ENCODE measurements around the gene NDC80. TPM values are rescaled to one million over a fixed set of nuclear protein-coding genes. Genes with fewer than 3 reads are reported as not detected.
A peak's percentile ranks its signal among the peaks of the same experiment; 100 is the strongest.

The NDC80 gene
- total RNA-seq, 1 experiment from 2014 or later = 89.2 TPM

DNA sequence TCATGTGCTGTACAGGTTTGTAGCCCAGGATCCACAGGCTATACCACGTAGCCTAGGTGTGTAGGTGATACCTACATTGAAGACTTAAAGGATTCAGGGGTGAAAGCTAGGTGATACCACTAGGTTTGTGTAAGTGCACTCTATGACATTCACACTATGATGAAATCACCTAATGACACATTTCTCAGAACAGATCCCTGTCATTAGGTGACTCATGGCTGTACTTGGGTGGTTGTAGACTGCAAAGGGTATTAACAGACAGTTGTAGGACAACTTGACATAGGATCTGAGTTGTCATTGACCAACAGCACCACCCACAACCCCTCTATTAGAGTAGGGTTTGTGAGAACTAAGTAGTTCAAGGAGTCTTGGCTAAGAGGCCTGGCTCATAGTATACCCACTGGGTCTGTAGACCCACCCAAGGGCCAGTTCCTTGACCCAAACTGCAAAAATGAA is 56.5 kb downstream of the NDC80 start:
- Histone ChIP-seq H3K79me2 (ENCODE audit: low read depth) (no peaks in the 10 kb centered on the region), H4K20me1 (ENCODE audit: insufficient read depth) (no peaks in the 10 kb centered on the region), H3K9me2 (ENCODE audit: insufficient read depth) (no peaks in the 10 kb centered on the region; the same call in 1 of the 2 replicates), H3F3A (ENCODE audit: insufficient read depth, low read depth) (no peaks in the 10 kb centered on the region), H2AFZ (no peak overlapping the region), H3K4me2 (0 out of 2 replicates have a peak overlapping the region, but pooled peaks have one; percentile 20), H3K27me3 (ENCODE audit: insufficient read depth, low read depth) (no peaks in the 10 kb centered on the region), H3K27ac (no peak overlapping the region), H3K4me3 (no peak overlapping the region), H3K9me3 (ENCODE audit: insufficient read depth, low read depth) (no peaks in the 10 kb centered on the region), H3K36me3 (ENCODE audit: low read depth) (no peaks in the 10 kb centered on the region), H3K4me1 (replicated peaks; ENCODE audit: insufficient read depth) (peaks cover 9% of the 10 kb centered on the region; the same call in 1 of the 2 replicates)
- no peak for TF ChIP-seq EZH2 (IDR thresholded peaks at IDR 0.05; ENCODE audit: low read depth)
- TF ChIP-seq, protein P1, sequence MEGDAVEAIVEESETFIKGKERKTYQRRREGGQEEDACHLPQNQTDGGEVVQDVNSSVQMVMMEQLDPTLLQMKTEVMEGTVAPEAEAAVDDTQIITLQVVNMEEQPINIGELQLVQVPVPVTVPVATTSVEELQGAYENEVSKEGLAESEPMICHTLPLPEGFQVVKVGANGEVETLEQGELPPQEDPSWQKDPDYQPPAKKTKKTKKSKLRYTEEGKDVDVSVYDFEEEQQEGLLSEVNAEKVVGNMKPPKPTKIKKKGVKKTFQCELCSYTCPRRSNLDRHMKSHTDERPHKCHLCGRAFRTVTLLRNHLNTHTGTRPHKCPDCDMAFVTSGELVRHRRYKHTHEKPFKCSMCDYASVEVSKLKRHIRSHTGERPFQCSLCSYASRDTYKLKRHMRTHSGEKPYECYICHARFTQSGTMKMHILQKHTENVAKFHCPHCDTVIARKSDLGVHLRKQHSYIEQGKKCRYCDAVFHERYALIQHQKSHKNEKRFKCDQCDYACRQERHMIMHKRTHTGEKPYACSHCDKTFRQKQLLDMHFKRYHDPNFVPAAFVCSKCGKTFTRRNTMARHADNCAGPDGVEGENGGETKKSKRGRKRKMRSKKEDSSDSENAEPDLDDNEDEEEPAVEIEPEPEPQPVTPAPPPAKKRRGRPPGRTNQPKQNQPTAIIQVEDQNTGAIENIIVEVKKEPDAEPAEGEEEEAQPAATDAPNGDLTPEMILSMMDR (conservative IDR thresholded peaks at IDR 0.05) = no peak
- POLR2A ChIA-PET (ENCODE audit: unreplicated experiment) = no interaction called here
- CTCF ChIA-PET = no interaction called here
- intact Hi-C loops (cut with micrococcal nuclease; ENCODE audit: unreplicated experiment) = no loop called here
- BruUV-seq (replicated peaks) = no TSS peak
- DNase-seq = peak in 1 of 2 experiments; percentile 82

DNA sequence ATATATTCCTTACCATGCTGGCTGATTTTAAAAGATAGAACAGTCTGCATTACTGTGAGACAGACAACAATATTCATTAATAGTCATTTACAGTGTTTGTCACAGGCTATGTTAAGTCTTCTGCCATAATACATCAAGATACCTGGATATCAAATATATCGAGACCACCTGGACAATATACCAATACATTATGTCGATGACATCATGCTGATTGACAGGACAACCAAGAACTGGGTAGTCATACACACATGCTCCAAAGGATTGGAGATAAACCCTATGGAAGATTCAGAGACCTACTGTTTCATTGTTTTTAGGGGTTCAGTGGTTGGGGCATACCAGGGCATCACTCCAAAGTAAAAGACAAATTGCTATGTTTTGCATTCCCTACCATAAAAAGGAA is 57.6 kb downstream of the NDC80 start:
- Histone ChIP-seq H3K79me2 (ENCODE audit: low read depth) (no peaks in the 10 kb centered on the region), H3K36me3 (ENCODE audit: low read depth) (no peaks in the 10 kb centered on the region), H3K4me1 (replicated peaks; ENCODE audit: insufficient read depth) (peaks cover 9% of the 10 kb centered on the region; the same call in 1 of the 2 replicates), H3K4me3 (no peak overlapping the region), H3K27me3 (ENCODE audit: insufficient read depth, low read depth) (no peaks in the 10 kb centered on the region), H3F3A (ENCODE audit: insufficient read depth, low read depth) (no peaks in the 10 kb centered on the region), H3K9me3 (ENCODE audit: insufficient read depth, low read depth) (no peaks in the 10 kb centered on the region), H3K4me2 (no peak overlapping the region), H3K9me2 (ENCODE audit: insufficient read depth) (no peaks in the 10 kb centered on the region; the same call in 1 of the 2 replicates), H2AFZ (no peak overlapping the region), H3K27ac (no peak overlapping the region), H4K20me1 (ENCODE audit: insufficient read depth) (no peaks in the 10 kb centered on the region)
- ChIA-PET CTCF (no interaction called here), POLR2A (ENCODE audit: unreplicated experiment) (no interaction called here)
- intact Hi-C loops (cut with micrococcal nuclease; ENCODE audit: unreplicated experiment) = no loop called here
- TF ChIP-seq EZH2 (IDR thresholded peaks at IDR 0.05; ENCODE audit: low read depth) = no peak
- TF ChIP-seq, protein P1 (conservative IDR thresholded peaks at IDR 0.05) = no peak
- BruUV-seq (replicated peaks) = no TSS peak
- no peak for DNase-seq

DNA sequence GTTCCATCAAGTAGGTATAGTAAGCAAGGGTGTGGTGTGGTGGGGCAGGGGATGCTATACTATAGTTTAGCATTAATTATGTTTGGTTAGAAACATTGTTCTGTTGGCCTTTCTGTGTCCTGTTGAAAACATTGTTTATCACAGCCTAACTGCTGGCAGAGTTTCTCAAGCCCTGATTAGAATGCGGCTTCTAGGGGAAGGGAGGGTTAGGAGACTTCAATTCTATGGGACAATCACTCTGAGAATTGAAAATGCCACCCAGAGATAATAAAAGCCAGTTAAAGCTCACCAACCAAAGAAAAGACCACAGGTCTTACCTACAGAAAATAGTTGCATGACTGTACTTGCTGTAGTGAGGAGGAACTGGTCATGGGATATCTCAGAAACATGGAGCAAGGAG is 64.2 kb downstream of the NDC80 start:
- no peaks in the 10 kb centered on the region for H3K4me1 ChIP-seq (replicated peaks; ENCODE audit: insufficient read depth)
- no peak overlapping the region for H3K4me3 ChIP-seq
- H4K20me1 ChIP-seq (ENCODE audit: insufficient read depth) = no peaks in the 10 kb centered on the region
- BruUV-seq (replicated peaks) = no TSS peak
- ChIA-PET POLR2A (ENCODE audit: unreplicated experiment) (no interaction called here), CTCF (interaction anchor here (0.7 kb wide), 1 partner anchor 23 kb away, joined by 8 read pairs; no protein-coding TSS in a partner anchor)
- H3K36me3 ChIP-seq (ENCODE audit: low read depth) = no peaks in the 10 kb centered on the region
- H2AFZ ChIP-seq = no peak overlapping the region
- intact Hi-C loops (cut with micrococcal nuclease; ENCODE audit: unreplicated experiment) = no loop called here
- H3K9me2 ChIP-seq (ENCODE audit: insufficient read depth) = no peaks in the 10 kb centered on the region
- H3K9me3 ChIP-seq (ENCODE audit: insufficient read depth, low read depth) = no peaks in the 10 kb centered on the region
- TF ChIP-seq, protein P1 (conservative IDR thresholded peaks at IDR 0.05) = no peak
- TF ChIP-seq EZH2 (IDR thresholded peaks at IDR 0.05; ENCODE audit: low read depth) = no peak
- peaks cover 5% of the 10 kb centered on the region; the same call in 1 of the 2 replicates for H3F3A ChIP-seq (ENCODE audit: insufficient read depth, low read depth)
- no peaks in the 10 kb centered on the region for H3K79me2 ChIP-seq (ENCODE audit: low read depth)
- H3K27me3 ChIP-seq (ENCODE audit: insufficient read depth, low read depth) = no peaks in the 10 kb centered on the region
- no peak overlapping the region for H3K27ac ChIP-seq
- H3K4me2 ChIP-seq = no peak overlapping the region
- no peak for DNase-seq

Measured in PC-9 (cell line).